ENCODE data around the gene TGM6.

TGM6 gene

GRCh38 chr20:2459981-2460751 is 79.5 kb downstream of the TGM6 start:
- DNase-seq, result no peak

- no peak for DNase-seq
Measured at GRCh38 chr20:2460752-2461424, 80.2 kb downstream of the TGM6 start.

- no peak for DNase-seq
Measured at GRCh38 chr20:2462484-2462883, 81.8 kb downstream of the TGM6 start.

DNA sequence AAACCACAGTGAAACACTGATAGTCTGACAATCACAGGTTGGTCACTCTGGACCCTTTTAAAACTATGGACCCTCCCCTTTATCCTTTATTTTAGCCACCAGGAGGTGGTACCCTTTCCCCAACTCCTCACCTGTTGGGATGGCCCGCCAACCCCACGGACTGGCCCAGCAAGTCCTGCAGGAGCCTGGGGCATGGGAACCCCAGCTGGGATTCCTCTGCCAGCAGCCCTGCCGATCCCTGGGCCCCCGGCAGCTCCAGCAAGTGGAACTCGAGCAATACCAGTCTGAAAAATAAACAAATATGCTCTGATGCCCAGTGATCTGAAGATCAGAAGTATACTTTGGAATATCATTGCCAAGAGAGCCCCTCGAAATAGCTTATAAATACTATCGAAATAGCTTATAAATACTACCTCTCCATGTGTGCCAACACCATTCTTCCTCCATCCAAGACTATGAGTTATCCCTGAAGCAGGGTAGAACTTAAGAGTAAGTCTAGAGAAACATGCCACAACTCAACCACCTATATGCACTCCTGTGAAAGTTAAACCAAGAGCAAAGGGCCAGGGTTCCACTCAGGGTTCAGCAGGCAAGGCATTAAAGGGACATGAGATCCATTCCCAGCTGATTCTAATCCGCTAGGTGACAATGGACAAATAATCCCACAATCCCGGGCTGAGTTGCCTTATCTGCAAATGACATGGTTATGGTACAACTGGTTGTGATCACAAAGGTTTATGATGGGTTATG is 83.1 kb downstream of the TGM6 start:
- no peak for DNase-seq

DNA sequence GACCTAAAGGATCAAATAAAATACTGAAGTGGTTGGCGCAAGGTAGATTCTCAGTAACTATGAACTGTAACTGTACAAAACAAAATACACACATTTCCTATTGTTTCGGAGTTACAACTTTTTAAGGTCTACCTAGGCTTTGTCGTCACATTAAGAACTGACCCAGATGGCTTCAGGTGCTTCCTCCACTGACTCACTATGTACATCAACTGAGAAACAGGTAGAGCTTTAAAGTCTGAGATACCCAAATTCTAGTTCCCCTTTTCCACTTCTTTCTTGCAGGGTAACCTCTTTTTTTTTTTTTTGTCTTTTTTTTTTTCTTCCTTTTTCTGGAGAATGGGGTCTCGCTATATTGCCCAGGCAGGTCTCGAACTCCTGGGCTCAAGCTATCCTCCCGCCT is 84.4 kb downstream of the TGM6 start:
- DNase-seq, result no peak

GRCh38 chr20:2467412-2467811 is 86.7 kb downstream of the TGM6 start:
- DNase-seq, result no peak

- no peak for DNase-seq
Measured at GRCh38 chr20:2468581-2469407, 88.1 kb downstream of the TGM6 start.

DNA sequence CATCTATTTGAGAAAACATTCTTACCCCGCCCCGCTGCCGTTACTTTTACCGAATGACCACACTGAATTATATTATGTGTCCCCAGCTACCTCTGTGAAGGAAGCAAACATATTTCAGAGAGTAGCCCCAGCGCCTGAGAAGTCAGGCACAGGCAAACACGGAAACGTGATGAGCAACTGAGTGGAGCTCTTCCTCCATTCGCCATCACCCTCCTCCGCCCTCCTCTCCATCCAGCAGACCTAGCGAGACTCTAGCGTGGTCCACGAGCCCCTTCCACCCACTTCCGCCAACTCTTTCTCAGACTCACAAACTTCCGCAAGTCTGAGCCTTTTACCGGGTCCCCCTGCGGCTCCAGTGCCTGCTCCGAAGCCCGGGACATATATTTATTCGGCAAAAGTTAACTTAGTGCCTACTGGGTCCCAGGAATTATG is 89.3 kb downstream of the TGM6 start:
- peak in 3 of 4 experiments; percentile 27 to 33 (median 30) for DNase-seq

DNA sequence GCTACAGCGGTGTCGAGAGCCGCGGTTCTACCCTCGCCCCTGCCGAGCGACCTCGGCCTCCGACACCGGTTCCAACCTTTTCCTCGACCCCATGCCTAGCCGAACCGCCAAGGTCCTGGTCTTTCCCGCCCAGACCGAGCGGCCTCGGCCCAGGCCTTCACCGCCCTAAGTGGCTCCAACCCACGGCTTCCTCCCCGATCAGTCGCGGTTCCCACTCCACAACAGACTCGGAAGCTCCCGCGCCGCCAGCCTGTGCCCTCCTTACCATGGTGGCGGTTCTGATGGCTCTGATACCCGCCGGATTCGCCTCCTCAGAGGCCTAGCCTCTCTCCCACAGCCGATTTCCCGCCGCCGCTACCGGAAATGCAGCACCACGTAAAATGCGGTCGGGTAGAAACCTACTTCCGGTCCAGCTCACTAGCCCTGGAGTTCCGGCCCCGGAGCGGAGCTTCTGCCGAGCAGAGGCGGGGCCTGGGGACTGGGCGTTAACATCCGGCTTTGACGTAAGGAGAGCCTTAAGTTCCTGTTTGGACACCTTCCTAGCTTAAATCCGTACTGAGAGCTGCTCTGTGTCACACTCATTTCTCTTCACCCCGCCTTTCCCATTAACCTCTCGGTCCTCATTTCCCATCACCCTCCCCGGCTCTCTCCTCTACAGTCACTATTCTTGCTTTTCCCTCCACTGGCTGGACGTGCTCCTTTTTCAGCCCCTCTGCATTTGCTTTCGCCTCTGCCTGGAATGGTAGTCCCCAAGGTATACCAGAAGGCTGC is 89.9 kb downstream of the TGM6 start, which contains the start of gene SNRPB:
SNRPB (minus strand) TSS at position 367 of the 771 bp plus-strand sequence; CDS start at position 268, 99 bp downstream.
- peak; percentile 90 to 93 (median 92) for DNase-seq

- no peak for DNase-seq
Measured at GRCh38 chr20:2473516-2473915, 92.8 kb downstream of the TGM6 start.

DNA sequence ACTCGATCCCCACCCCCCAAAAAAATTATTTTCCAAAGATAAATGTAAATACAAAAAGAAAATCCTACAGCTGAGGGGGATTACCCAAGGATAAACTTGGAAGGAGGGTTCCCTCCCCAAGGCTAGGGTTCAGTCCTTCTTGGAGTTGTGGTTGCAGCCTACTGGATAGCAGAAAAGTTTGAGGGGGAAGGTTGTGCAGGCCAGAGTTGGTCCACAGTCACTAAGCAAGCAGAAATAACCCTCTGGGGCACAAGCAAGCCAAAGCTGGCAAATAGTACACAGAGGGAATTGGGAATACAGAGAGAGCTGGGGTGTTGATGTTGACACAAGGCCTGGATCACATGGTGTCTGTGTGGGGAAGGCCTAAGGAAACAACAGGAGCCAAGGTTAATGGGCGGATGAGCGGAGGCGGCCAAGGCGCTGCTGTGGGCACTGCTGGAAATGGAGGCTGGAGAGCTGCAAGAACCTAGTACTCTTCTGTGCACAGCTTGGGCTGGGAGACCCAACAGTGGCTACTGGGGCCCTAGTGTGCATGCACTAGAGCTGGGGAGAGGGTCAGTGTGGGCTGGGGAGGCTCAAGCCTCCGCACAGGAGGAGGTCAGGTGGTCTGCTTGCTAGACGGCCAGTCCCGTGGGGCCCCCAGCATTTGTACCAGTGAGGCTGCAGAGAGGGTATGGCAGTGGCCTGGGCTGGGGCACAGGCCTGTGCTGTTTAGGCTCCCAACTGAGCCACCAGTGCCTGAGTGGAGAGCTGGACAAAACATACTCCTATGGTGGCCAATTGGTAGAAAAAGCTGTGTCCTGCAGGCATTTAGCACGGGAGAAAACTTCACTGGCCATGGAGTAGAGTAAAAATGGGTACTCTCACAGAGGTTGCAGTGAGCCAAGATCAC is 95.4 kb downstream of the TGM6 start:
- no peak for DNase-seq

DNA sequence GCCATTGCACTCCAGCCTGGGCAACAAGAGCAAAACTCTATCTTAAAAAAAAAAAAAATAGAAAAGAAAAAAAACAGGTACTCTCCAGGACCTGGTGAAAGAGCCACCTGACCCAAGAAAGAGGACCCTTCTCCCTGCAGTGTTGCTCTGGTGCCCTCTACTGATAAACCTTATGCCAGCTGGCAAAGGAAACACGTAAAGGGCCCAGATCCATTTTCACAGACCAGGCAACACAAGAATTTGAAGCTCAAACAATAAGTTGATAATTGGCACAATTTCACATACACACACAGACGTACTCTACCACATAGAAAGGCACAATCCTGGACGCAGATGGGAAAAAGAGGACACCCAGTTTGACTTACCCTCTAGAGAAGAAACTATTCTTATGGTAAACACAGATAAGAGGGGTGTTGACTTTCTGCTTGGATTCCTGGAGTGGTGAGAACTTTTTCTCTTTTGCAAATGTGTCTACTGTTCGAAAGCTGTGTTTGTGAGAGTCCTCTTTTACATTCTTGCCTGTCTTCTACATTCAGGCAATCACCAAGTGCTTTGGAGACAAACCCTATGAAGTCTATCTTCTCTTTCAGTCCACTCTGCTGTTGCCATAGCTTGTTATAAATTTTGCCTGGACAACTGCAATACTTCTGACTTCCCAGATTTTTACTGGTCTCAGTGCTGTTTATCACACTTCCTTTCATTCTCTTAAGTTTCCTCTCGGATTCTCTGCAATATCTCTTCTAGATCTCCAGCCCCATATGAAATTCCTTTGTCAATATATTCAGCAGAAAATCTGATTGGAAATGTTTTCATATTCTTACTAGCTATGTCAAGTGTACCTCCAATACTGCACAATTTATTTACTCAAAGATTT is 96.3 kb downstream of the TGM6 start:
- no peak for DNase-seq

- no peak for DNase-seq
Measured at GRCh38 chr20:2480381-2480780, 99.7 kb downstream of the TGM6 start.
